H9 (cell line): ENCODE measurements around the gene ABHD5. TPM values are rescaled to one million over a fixed set of nuclear protein-coding genes. Genes with fewer than 3 reads are reported as not detected.

Experiments
- DNase-seq: peaks from one replicate; pipeline ENCODE4 v3.0.0-alpha.2; 2017
- H2AFZ ChIP-seq: one replicate; pipeline ENCODE4 v1.6.1; 2013; ENCODE audit warnings: mild to moderate bottlenecking, low read length, control low read depth, moderate library complexity
- H2AK5ac ChIP-seq: 2 replicates; pipeline ENCODE4 v1.6.1; 2013; ENCODE audit warnings: low read length, control low read depth, mixed read lengths; ENCODE audit not compliant: insufficient read length
- H2BK120ac ChIP-seq: one replicate; pipeline ENCODE4 v1.6.1; 2013; ENCODE audit warnings: low read depth, mild to moderate bottlenecking, low read length, control low read depth, inconsistent platforms; ENCODE audit not compliant: poor library complexity, severe bottlenecking
- H2BK12ac ChIP-seq: 2 replicates; pipeline ENCODE4 v1.6.1; 2013; ENCODE audit warnings: low read length, control low read depth, mixed read lengths, low read depth; ENCODE audit not compliant: insufficient read length
- H2BK15ac ChIP-seq: 2 replicates; pipeline ENCODE4 v1.6.1; 2013; ENCODE audit warnings: low read depth, low read length, control low read depth
- H2BK20ac ChIP-seq: one replicate; pipeline ENCODE4 v1.6.1; 2013; ENCODE audit warnings: low read depth, mild to moderate bottlenecking, low read length, control low read depth, inconsistent platforms; ENCODE audit not compliant: poor library complexity, severe bottlenecking
- H2BK5ac ChIP-seq: 2 replicates; pipeline ENCODE4 v1.6.1; 2013; ENCODE audit warnings: low read length, control low read depth, mixed read lengths; ENCODE audit not compliant: insufficient read length
- H3K14ac ChIP-seq: 2 replicates; pipeline ENCODE4 v1.6.1; 2013; ENCODE audit warnings: low read length, control low read depth; ENCODE audit not compliant: insufficient read depth
- H3K18ac ChIP-seq: 2 replicates; pipeline ENCODE4 v1.6.1; 2013; ENCODE audit warnings: low read depth, mild to moderate bottlenecking, mixed read lengths, low read length, control low read depth; ENCODE audit not compliant: insufficient read length
- H3K23ac ChIP-seq: 2 replicates; pipeline ENCODE4 v1.6.1; 2013; ENCODE audit warnings: low read length, control low read depth, mixed read lengths, low read depth; ENCODE audit not compliant: insufficient read length
- H3K23me2 ChIP-seq: 2 replicates; pipeline ENCODE4 v1.6.1; 2013; ENCODE audit warnings: low read depth, mild to moderate bottlenecking, mixed read lengths, low read length, control low read depth; ENCODE audit not compliant: insufficient read length, poor library complexity, severe bottlenecking
- H3K27ac ChIP-seq: 2 replicates; pipeline ENCODE4 v1.5.1; 2013; ENCODE audit warnings: low read length, control low read depth, mixed read lengths, low read depth; ENCODE audit not compliant: insufficient read length
- H3K27me3 ChIP-seq: 2 replicates; pipeline ENCODE4 v1.6.1; 2013; ENCODE audit warnings: low read length, control low read depth, inconsistent platforms; ENCODE audit not compliant: insufficient read depth
- H3K4ac ChIP-seq: 2 replicates; pipeline ENCODE4 v1.6.1; 2013; ENCODE audit warnings: low read depth, mild to moderate bottlenecking, control low read depth, inconsistent platforms, low read length, moderate library complexity
- H3K4me1 ChIP-seq: 2 replicates; pipeline ENCODE4 v1.6.1; 2013; ENCODE audit warnings: low read length, control low read depth, inconsistent platforms; ENCODE audit not compliant: insufficient read depth
- H3K4me2 ChIP-seq: 2 replicates; pipeline ENCODE4 v1.6.1; 2013; ENCODE audit warnings: low read length, control low read depth, mixed read lengths; ENCODE audit not compliant: insufficient read length, insufficient read depth
- H3K56ac ChIP-seq: 2 replicates; pipeline ENCODE4 v1.6.1; 2013; ENCODE audit warnings: low read depth, mild to moderate bottlenecking, mixed read lengths, low read length, control low read depth; ENCODE audit not compliant: insufficient read length
- H3K79me1 ChIP-seq: 2 replicates; pipeline ENCODE4 v1.6.1; 2013; ENCODE audit warnings: low read depth, mild to moderate bottlenecking, moderate library complexity, low read length, control low read depth, inconsistent platforms; ENCODE audit not compliant: insufficient read depth, poor library complexity, severe bottlenecking
- H3K79me2 ChIP-seq: 2 replicates; pipeline ENCODE4 v1.6.1; 2013; ENCODE audit warnings: low read length, control low read depth, inconsistent platforms; ENCODE audit not compliant: insufficient read depth
- H3K9ac ChIP-seq: 2 replicates; pipeline ENCODE4 v1.6.1; 2013; ENCODE audit warnings: low read length, control low read depth, mixed read lengths; ENCODE audit not compliant: insufficient read length; ENCODE audit errors: extremely low read depth
- H3K9me3 ChIP-seq: one replicate; pipeline ENCODE4 v1.6.1; 2013; ENCODE audit warnings: low read depth, low read length, inconsistent platforms; ENCODE audit not compliant: control insufficient read depth
- H3T11ph ChIP-seq: one replicate; pipeline ENCODE4 v1.6.1; 2013; ENCODE audit warnings: mild to moderate bottlenecking, low read length, control low read depth, inconsistent platforms
- H4K20me1 ChIP-seq: one replicate; pipeline ENCODE4 v1.6.1; 2013; ENCODE audit not compliant: control insufficient read depth, insufficient read length, insufficient read depth
- H4K5ac ChIP-seq: 2 replicates; pipeline ENCODE4 v1.6.1; 2013; ENCODE audit warnings: low read depth, mild to moderate bottlenecking, mixed read lengths, low read length, control low read depth; ENCODE audit not compliant: insufficient read length
- H4K8ac ChIP-seq: replicated peaks from 2 replicates; pipeline ENCODE4 v1.6.1; 2013; ENCODE audit warnings: low read length, control low read depth, mixed read lengths, low read depth; ENCODE audit not compliant: insufficient read length
- H4K91ac ChIP-seq: 2 replicates; pipeline ENCODE4 v1.6.1; 2013; ENCODE audit warnings: low read depth, mild to moderate bottlenecking, moderate library complexity, mixed read lengths, low read length, control low read depth; ENCODE audit not compliant: insufficient read length
- H3K27ac Mint-ChIP-seq, 3 experiments: 2 replicates in 2 of 3; 3 replicates in 1 of 3; pipeline ENCODE4 v1.8.0; 2020 to 2021; ENCODE audit warnings: mixed read lengths in 3 of 3, mild to moderate bottlenecking in 1 of 3, moderate library complexity in 1 of 3
- H3K27me3 Mint-ChIP-seq: 2 replicates; pipeline ENCODE4 v1.8.0; 2021; ENCODE audit warnings: low read depth, mild to moderate bottlenecking, moderate library complexity, mixed read lengths
- H3K36me3 Mint-ChIP-seq, 3 experiments: 2 replicates in 2 of 3; 3 replicates in 1 of 3; pipeline ENCODE4 v1.8.0; 2020 to 2021; ENCODE audit warnings: low read depth in 3 of 3, mixed read lengths in 3 of 3; ENCODE audit not compliant: insufficient read depth in 1 of 3
- H3K4me1 Mint-ChIP-seq, 2 experiments: 2 replicates each; pipeline ENCODE4 v1.8.0; 2020; ENCODE audit warnings: mixed read lengths in 2 of 2
- H3K4me3 Mint-ChIP-seq, 2 experiments: 2 replicates in 1 of 2; 3 replicates in 1 of 2; pipeline ENCODE4 v1.8.0; 2020 to 2021; ENCODE audit warnings: mild to moderate bottlenecking in 2 of 2, mixed read lengths in 2 of 2, moderate library complexity in 1 of 2
- H3K9me3 Mint-ChIP-seq, 2 experiments: 2 replicates in 1 of 2; 3 replicates in 1 of 2; pipeline ENCODE4 v1.8.0; 2020; ENCODE audit warnings: mild to moderate bottlenecking in 2 of 2, mixed read lengths in 2 of 2, moderate library complexity in 1 of 2
- WGBS: extraction: QIAGEN DNeasy Blood & Tissue Kit; methylation state at CpG from one replicate; pipeline ENCODE4 v1.1.7; 2013; ENCODE audit warnings: missing lambda C conversion rate, low lambda C conversion rate, mixed read lengths; ENCODE audit not compliant: insufficient read length; ENCODE audit errors: extremely low coverage; 5-methylcytosine and 5-hydroxymethylcytosine counted together
- total RNA-seq: library from RNA; stranded (reverse); gene quantifications from 2 replicates; pipeline ENCODE4 v1.2.1, GENCODE V29; 2021
- TF ChIP-seq, protein P1 (sequence below): fragments of 200-600 bp; sonication (generic); conservative IDR thresholded peaks from 3 replicates; pipeline ENCODE4 v1.8.0; 2021; ENCODE audit warnings: antibody characterized with exemption, mild to moderate bottlenecking

Gene ABHD5
- total RNA-seq, 1 experiment from 2014 or later, result 13.1 TPM

DNA sequence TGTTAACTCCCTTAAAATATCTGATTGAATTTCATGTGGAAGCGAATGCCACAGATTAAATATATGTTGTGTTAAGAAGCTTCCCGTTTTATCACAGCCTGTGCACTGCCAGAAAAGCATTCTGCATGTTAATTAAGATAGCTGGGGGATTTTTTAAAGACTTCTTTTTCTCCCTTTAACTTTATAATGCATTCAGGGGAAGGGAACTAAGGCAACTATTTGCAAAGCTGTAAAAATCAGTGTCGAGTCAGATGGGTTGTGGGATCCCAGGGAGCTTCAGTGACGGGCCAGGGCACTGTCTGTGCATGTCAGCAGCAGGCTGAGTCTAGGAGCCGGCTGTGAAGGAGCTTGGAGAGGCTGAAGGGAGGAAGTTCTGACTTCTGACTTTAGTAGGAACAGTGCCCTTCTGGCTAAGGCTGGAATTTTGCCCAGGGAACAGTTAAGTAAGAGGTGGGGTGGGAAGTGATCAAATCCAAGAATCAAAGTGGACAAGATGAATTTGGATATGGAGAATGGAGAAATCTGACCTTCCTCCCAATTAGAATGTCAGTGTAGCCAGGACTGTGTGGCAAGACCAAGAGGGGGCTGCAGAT is 77.7 kb downstream of the ABHD5 start:
- Mint-ChIP-seq H3K9me3 (no peaks in the 10 kb centered on the region), H3K4me1 (peaks cover 17 to 24% of the 10 kb centered on the region in 2 experiments), H3K27me3 (peaks cover 10% of the 10 kb centered on the region), H3K4me3 (no peak overlapping the region), H3K27ac (no peak overlapping the region), H3K36me3 (no peaks in the 10 kb centered on the region)
- Histone ChIP-seq H2BK120ac (no peak overlapping the region), H3K56ac (no peak overlapping the region), H3K79me2 (no peaks in the 10 kb centered on the region), H4K8ac (no peak overlapping the region), H4K20me1 (no peaks in the 10 kb centered on the region), H3K9ac (no peak overlapping the region), H2BK12ac (no peak overlapping the region), H3K4ac (no peak overlapping the region), H3K23me2 (no peaks in the 10 kb centered on the region), H2AFZ (no peak overlapping the region), H3K18ac (no peak overlapping the region), H2BK15ac (no peak overlapping the region), H3K27me3 (no peaks in the 10 kb centered on the region), H2BK20ac (no peak overlapping the region), H3K4me1 (no peaks in the 10 kb centered on the region), H3K27ac (no peak overlapping the region), H3K14ac (no peak overlapping the region), H3K79me1 (no peaks in the 10 kb centered on the region), H3K4me2 (no peak overlapping the region), H4K91ac (no peak overlapping the region), H3K23ac (no peak overlapping the region), H3K9me3 (no peaks in the 10 kb centered on the region), H2BK5ac (no peak overlapping the region), H3T11ph (no peak overlapping the region), H4K5ac (no peak overlapping the region), H2AK5ac (no peak overlapping the region)
- DNase-seq, result no peak
- TF ChIP-seq, protein P1, sequence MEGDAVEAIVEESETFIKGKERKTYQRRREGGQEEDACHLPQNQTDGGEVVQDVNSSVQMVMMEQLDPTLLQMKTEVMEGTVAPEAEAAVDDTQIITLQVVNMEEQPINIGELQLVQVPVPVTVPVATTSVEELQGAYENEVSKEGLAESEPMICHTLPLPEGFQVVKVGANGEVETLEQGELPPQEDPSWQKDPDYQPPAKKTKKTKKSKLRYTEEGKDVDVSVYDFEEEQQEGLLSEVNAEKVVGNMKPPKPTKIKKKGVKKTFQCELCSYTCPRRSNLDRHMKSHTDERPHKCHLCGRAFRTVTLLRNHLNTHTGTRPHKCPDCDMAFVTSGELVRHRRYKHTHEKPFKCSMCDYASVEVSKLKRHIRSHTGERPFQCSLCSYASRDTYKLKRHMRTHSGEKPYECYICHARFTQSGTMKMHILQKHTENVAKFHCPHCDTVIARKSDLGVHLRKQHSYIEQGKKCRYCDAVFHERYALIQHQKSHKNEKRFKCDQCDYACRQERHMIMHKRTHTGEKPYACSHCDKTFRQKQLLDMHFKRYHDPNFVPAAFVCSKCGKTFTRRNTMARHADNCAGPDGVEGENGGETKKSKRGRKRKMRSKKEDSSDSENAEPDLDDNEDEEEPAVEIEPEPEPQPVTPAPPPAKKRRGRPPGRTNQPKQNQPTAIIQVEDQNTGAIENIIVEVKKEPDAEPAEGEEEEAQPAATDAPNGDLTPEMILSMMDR, result no peak
- no CpG with 5 or more reads among the region's 5 CpGs for WGBS
